ENCODE measurements around the gene UVRAG.

Gene UVRAG

DNA sequence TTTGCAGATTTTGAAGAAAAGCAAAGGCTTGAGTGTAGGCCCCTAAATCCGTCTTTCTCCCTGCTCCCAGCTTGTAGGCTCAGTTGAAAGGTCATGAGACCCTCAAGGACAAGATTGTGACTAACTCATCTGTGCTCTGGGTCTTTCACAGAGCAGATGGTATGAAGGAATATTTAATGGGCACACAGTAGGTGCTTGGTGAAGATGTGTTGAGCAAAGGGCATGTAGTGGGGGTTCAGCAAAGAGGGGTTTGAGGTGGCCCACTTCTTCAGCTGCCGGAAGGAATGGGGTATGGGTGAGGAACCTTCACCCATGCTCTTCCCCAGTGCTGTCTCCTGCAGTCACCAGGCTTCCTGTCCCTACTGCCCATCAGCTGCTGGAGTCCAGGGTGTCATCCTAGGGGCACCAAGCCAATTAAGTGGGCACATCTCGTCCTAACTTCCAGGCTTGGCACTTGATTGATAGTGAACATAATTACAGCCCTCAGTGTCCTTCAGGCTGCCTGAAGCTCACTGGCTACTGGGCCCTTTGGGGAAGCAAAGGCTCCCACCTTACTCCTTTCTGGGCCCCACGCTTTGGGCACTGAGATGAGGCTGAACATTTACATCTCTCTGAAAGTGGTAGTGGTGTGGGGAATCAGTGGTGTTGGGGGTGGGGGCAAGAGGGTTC lies 31.5 kb upstream of the UVRAG start:
- DNase-seq (ENCODE audit: low read depth in 4 of 4, low spot score in 1 of 4) = no peak

DNA sequence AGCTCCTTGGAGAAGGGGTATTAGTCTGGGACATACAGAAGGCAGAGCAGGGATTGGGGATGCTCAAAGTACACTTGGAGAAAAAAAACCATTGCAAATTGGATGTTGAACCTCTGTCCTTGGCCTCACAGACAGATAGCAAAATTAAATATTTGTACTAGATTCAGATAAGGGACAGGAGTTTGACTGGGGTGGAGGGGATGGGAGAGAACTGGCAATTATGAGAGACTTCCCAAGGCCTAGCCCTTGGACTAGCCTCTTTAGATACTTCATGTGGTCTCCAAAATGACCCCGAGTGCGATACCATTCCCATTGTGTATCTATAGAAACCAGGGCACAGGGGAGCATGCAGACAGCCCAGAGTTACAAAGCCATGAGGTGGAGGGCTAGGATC lies 30.9 kb upstream of the UVRAG start:
- DNase-seq (ENCODE audit: low read depth in 4 of 4, low spot score in 1 of 4) = no peak

DNA sequence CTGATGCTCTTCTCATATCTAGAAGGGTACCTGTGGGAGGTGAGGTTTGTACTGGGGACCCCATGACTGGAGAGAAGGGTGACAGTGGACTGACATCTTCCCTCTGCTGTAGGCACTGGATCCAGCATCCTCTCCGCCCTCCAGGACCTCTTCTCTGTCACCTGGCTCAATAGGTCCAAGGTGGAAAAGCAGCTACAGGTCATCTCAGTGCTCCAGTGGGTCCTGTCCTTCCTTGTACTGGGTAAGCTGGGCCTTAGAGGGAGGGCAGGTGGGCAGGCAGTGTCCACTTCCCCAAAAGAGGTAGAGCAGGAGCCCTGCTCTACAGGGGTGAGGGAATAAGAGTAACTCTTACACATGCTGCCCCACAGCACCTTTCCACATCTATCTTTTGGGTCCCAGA lies 30.5 kb upstream of the UVRAG start:
- no peak for DNase-seq (ENCODE audit: low read depth in 4 of 4, low spot score in 1 of 4)

DNA sequence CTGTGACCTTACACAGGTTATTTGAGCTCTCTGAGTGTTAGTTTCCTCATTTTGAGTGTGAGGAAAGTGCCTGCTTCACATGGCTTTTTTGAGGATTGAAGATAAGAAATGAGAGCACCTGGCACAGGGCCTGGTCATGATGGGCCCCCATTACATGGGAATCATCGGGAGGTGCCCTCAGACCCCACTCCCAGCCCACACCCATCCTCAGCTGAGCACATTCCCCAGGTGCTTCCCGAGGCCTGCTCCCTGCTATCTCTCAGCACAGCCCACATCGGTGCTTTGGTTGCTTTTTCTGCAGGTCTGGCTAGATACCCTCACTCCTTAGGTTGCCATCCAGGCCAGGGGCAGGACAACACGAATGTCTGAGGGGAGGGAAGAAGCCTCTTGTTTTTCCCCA lies 29.8 kb upstream of the UVRAG start:
- DNase-seq (ENCODE audit: low read depth in 4 of 4, low spot score in 1 of 4) = no peak

DNA sequence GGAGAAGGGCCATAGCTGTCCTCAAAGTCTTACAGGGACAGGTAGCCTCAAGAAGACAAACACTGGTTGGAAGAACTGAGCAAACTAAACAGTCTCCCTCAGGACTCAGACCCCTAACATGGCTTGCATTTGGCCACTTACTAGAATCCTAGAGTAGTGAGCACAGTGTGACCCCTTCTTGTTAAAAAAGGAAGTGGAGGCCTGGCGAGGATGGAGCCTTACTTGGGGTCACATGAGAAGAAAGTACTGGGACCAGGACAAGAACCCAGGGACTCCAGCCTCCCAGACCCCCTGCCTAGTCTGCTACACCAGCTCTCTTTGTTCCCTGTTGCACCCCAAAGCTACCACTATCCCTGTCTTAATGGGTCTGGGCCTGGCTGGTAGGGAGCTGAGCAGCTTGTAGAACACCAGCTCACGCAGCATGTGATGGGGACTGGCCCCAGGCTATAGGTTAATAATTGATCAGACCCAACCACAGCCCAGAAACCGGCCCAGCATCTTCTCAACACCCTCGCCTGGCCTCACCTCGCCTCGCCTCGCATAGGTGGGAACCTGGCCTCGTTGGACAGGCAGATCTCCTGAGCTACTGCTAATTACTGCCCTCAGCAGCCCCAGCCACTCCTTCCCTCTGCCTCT lies 28.8 kb upstream of the UVRAG start:
- DNase-seq (ENCODE audit: low read depth in 4 of 4, low spot score in 1 of 4) = no peak

DNA sequence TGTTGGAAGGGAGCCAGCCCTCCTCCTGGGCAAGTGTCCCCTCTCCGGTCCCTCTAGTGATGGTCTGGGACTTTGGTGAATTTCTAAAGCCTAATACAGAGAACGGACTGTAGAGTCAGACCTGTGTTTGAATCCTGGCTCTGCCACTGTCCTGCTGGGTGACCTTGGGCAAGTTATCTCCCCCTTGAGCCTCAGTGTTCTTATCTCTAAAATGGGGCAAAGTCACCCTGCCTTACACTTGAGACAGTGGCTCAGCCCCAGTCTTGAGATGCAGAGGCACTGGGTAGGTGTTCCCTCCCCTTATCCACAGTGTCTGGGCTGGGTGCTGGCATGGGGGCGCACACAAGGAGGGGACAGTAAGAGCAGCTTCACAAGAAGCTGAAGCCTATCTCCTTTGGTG lies 25.5 kb upstream of the UVRAG start:
- no peak for DNase-seq (ENCODE audit: low read depth in 4 of 4, low spot score in 1 of 4)

DNA sequence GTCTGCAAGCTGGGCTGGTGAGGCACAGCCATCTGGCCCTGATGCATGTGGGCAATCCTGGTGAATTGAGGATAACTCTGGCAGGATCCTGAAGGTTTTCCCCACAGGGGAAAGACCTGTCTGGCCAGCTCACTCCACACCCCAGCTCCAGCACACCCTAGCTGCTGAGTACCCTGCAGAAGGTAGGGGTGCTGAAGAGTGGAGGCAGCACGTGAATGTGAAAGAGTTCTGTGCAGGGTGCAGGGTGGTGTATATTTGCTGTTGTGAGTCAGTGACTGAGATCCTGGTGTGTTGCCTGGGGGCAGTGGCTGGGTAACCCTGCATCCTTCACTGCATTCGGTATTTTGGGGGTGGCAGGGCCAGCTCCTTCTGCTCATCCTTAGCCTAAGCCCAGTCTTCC lies 24.0 kb upstream of the UVRAG start:
- no peak for DNase-seq (ENCODE audit: low read depth in 4 of 4, low spot score in 1 of 4)

DNA sequence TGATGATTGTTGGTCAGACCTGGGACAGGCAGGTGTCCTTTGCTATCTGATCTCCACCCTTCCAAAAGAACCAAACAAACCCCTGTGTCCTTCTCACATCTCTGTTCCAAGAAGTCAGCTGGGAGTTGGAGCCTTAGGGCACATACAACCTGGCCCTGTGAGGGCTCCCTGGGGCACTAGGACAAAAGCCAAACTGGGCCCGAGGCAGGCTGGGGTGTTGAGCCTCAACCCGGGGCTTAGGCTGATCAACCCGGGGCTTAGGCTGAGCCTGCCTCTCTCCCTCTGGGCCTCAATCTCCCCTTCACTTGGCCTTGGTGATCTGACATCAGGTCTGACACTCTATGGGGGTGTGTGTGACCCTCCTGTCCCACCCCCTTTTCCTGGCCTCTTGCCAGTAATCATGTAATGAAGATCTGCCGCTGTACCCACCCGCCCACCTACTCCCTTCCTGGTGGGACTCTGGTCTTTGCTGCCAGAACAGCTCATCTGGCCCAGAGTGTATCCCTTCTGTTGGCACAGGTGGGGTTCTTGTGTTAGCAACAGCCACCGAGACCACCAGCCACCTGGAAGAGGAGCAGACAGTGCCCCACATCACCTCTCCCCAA lies 22.8 kb upstream of the UVRAG start:
- no peak for DNase-seq (ENCODE audit: low read depth in 4 of 4, low spot score in 1 of 4)

DNA sequence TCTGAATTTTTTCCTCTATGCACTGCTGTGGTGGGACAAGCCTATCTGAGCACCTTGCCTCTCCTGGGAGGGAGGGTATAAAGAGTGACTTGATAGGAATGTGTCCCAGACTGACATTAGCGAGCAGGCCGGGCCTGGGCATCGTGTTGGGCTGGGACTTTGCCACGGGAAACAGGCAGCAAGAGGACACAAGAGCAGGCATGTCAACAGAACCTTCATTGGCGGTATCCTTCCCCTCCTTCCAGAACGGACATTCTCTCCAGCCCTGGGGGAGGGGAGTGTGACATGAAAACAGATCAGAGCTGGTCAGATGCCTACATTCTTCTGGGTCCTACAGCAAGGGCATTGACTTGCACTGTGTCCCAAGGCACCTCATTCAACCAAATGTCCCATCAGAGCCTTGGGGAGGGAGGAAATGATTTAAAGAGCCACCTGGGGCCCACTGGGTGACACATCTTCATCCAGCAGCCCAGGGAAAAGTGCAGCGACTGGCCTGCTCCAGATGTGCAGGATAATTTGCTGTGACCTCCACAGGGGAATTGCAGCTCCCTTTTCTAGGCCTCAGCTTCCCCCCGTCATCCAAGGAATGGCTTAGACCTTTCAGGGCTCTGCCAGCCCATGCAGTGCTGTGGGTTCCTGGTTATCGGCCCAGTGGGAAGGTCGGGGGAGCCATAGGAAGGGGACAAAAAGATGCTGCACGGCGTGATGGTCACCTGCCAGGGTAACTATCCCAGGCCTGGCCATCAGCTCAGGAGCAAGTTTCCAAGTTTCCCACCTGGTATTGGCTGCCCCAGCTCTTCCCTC lies 21.8 kb upstream of the UVRAG start:
- DNase-seq (ENCODE audit: low read depth in 4 of 4, low spot score in 1 of 4) = no peak

DNA sequence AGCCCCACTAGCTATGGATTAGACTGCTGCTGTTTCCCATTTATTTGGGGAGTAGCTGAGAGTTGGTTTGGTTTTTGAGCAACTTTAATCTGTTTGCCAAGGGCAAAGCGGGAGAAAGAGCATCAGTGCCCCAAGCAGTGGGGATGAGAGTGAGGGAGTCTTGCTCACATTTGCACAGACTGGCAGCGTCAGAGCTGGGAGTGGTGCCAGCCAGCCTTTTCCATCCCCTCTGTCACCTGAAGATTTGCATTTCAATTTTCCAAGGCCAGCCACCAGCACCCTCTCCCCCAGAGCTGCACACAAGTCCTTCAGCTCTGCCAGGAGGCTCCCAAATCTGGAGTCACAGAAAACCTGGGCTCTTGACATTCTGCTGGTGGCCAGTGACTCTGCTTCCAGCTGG lies 21.0 kb upstream of the UVRAG start:
- no peak for DNase-seq (ENCODE audit: low read depth in 4 of 4, low spot score in 1 of 4)

DNA sequence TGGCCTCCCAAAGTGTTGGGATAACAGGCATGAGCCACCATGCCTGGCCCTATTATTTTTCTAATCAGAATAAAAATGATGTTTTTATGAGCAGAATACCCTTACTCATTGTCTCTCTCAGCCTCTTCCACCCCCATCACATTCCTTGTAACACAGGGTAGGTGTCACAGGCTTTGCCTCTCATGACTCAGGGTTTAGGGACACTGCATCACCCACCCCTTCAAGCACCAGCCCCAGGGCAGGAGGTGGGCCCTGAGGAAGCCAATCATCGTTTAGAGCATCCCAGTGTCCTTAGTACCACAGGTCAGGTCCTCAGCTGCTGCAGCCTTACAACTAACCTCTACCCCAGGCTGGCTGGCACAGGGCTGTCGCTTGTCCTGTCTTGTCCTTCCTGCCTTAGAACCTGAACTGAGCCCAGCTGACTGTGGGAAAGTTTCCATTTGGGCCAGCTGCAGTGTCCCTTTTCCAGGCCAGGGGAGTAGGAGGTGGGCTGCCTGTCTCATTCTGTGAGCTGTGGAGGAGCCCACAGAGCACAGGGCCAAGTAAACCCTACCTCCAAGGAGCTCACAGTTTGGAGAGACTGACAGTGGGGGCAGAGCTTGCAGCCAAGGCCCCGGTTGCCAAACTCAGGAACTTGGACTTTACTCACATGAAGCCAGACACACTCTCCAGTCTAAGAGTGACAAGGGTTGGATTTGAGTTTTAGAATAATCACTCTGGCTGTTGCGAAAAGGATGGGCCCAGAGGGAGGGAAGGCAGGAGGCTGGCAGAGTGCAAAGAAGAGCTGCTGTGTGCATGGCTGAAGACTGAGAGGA lies 19.5 kb upstream of the UVRAG start:
- no peak for DNase-seq (ENCODE audit: low read depth in 4 of 4, low spot score in 1 of 4)

DNA sequence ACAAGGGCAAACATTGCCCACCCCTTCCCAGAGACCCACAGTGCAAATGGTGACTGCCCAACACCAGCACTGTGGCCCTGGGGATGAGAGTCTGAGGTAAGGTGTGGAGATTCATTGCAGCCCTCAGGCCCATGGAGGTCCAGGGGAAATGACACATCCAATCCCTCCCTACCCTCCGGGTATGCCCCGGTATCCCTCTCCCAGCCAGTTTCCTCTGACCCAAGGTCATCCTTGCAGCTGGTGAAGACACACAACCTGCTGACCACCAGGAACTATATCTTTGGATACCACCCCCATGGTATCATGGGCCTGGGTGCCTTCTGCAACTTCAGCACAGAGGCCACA lies 18.9 kb upstream of the UVRAG start:
- no peak for DNase-seq (ENCODE audit: low read depth in 4 of 4, low spot score in 1 of 4)

DNA sequence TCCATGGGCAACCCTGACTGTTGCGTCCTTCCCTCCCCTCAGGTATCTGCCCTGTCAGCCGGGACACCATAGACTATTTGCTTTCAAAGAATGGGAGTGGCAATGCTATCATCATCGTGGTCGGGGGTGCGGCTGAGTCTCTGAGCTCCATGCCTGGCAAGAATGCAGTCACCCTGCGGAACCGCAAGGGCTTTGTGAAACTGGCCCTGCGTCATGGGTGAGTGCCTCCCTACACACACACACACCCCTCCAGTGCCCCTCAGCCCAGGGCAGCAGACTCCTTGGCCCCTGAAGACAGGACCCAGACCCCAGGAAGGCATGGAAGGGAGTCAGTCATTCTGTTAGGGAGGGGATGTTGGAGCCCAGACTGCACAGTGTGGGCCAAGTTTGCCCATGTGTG lies 17.9 kb upstream of the UVRAG start:
- DNase-seq (ENCODE audit: low read depth in 4 of 4, low spot score in 1 of 4) = no peak

DNA sequence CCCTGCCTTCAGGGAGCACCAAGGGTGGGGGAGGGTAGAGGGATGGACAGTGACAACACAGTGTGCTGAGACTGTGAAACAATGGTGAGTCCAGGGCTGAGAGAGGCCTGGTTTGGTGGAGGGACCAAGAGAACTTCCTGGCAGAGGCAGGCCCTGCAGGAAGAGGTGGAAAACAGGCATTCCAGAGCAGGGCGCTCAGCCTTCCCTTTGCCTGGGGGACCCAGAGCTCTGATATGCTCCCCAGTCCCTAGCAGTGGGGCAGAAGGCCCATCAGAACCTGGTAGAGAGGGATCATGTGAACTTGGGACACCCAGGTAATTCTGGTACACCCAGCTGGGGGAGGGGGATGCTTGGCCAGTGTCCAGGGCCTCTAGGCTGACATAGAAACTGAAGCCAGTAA lies 17.2 kb upstream of the UVRAG start:
- DNase-seq (ENCODE audit: low read depth in 4 of 4, low spot score in 1 of 4) = no peak

DNA sequence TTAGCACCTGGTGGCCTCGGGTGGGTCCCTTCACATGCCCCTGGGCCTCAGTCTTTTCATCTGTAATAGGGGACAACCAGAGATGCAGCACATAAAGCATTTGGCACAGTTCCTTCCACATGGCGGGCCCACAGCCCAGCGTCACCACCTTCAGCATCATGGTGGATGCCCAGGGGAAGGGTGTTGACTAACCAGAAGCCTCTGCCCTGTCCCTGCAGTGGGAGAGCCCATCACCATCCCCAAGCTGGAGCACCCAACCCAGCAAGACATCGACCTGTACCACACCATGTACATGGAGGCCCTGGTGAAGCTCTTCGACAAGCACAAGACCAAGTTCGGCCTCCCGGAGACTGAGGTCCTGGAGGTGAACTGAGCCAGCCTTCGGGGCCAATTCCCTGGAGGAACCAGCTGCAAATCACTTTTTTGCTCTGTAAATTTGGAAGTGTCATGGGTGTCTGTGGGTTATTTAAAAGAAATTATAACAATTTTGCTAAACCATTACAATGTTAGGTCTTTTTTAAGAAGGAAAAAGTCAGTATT lies 14.8 kb upstream of the UVRAG start:
- no peak for DNase-seq (ENCODE audit: low read depth in 4 of 4, low spot score in 1 of 4)

DNA sequence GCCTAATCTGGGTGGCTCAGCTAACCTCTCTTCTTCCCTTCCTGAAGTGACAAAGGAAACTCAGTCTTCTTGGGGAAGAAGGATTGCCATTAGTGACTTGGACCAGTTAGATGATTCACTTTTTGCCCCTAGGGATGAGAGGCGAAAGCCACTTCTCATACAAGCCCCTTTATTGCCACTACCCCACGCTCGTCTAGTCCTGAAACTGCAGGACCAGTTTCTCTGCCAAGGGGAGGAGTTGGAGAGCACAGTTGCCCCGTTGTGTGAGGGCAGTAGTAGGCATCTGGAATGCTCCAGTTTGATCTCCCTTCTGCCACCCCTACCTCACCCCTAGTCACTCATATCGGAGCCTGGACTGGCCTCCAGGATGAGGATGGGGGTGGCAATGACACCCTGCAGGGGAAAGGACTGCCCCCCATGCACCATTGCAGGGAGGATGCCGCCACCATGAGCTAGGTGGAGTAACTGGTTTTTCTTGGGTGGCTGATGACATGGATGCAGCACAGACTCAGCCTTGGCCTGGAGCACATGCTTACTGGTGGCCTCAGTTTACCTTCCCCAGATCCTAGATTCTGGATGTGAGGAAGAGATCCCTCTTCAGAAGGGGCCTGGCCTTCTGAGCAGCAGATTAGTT lies 14.2 kb upstream of the UVRAG start:
- DNase-seq (ENCODE audit: low read depth in 4 of 4, low spot score in 1 of 4) = no peak

DNA sequence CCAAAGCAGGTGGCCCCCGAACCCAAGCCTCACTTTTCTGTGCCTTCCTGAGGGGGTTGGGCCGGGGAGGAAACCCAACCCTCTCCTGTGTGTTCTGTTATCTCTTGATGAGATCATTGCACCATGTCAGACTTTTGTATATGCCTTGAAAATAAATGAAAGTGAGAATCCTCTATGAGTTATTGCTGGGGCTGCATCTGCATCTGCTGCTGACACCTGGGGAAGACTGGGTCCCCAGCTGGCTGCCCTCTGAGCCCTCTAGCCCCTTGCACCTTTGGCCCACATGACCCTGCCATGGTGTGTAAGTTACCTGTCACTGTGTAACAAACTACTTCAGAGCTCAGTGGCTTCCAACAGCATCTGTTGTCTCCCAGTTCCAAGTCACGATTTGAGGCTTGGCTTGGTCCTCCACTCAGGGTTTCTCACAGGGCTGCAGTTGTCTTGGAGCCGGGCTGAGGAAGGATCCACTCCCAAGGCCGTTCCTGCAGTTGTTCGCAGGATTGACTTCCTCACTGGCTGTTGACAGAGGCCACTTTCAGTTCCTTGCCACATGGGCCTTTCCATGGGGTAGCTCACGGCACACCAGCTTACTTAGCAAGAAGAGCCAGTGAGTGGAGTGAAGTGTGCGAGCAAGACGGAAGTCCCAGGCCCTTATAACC lies 13.5 kb upstream of the UVRAG start:
- no peak for DNase-seq (ENCODE audit: low read depth in 4 of 4, low spot score in 1 of 4)

DNA sequence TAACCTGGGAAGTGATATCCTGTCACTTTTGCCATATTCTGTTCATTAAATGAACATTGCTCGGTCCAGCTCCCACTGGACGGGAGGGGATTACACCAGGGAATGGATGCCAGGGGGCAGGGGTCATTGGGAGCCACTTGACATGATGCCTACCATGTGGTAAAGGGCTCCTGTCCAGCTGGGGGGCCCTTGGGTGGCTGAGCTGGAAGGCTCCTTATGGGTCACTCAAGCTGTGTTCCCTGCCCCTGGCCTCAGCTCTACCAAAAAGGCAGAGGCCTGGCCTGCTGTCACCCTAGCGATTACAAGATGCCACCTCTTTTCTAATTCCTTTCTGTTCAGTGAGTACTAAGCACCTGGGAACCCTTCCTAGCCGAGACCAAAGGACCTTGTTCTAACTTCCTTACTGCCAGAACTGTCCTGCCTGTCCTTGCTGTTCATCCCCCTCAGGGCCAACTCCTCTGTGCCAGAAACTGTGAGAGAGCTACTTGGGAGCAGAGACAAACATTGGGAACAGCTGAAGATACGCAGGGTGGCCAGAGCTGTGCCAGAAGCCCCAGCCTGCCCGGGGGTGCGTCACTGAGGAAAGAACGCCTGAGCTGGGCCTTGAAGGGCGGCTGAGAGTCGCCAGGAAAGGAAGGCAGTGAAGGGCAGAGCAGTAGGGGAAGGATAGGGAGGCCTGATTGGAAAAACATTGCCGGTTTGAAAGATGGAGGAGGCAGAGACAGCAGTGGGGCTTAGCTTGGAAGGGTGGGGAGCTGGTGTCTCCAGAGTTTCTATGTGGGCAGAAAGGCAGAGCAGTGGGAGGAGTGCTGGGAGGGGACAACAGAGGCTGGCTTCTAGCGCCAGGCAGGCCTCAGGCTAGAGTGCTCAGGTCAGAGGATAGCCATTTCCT lies 12.7 kb upstream of the UVRAG start:
- DNase-seq (ENCODE audit: low read depth in 4 of 4, low spot score in 1 of 4) = no peak
